Uterus (tissue), 4 donors: ENCODE results near the gene TNFRSF21. TPM values are rescaled to one million over a fixed set of nuclear protein-coding genes. Genes with fewer than 3 reads are reported as not detected.

Experiments
- DNase-seq, 2 donors: peaks; one replicate each; pipeline ENCODE4 v3.0.0-alpha.2; 2019 to 2020
- H3K27ac ChIP-seq, 2 donors: fragments of 200-600 bp; sonication (generic); 1 replicate in 1 of 2; 2 replicates in 1 of 2; pipeline ENCODE4 v1.5.1; 2016 to 2018
- H3K27me3 ChIP-seq, 2 donors: fragments of 200-600 bp; sonication (generic); one replicate each; pipeline ENCODE4 v1.5.1; 2018 to 2019; ENCODE audit warnings: control low read depth in 1 of 2
- H3K36me3 ChIP-seq, 2 donors: fragments of 200-600 bp; sonication (generic); one replicate each; pipeline ENCODE4 v1.5.1; 2019; ENCODE audit warnings: control low read depth in 1 of 2
- H3K4me1 ChIP-seq, 2 donors: fragments of 200-600 bp; sonication (generic); one replicate each; pipeline ENCODE4 v1.5.1; 2018 to 2019; ENCODE audit warnings: control low read depth in 1 of 2
- H3K4me3 ChIP-seq, 2 donors: fragments of 200-600 bp; sonication (generic); 1 replicate in 1 of 2; 2 replicates in 1 of 2; pipeline ENCODE4 v1.5.1; 2018 to 2019; ENCODE audit warnings: mild to moderate bottlenecking in 1 of 2
- H3K9me3 ChIP-seq, 2 donors: fragments of 200-600 bp; sonication (generic); one replicate each; pipeline ENCODE4 v1.5.1; 2019; ENCODE audit warnings: control low read depth in 1 of 2
- CTCF ChIP-seq, 4 experiments: fragments of 200-600 bp in 2 of 4; fragments of 450-650 bp in 2 of 4; sonication (generic) in 2 of 4; IDR thresholded peaks; one replicate each; pipeline ENCODE4 v1.5.1; 2016 to 2019; ENCODE audit warnings: antibody characterized with exemption in 4 of 4, mild to moderate bottlenecking in 2 of 4, moderate library complexity in 1 of 4
- POLR2A ChIP-seq, 2 donors: fragments of 450-650 bp; IDR thresholded peaks; one replicate each; pipeline ENCODE4 v1.6.1; 2016; ENCODE audit warnings: antibody characterized with exemption in 2 of 2, mild to moderate bottlenecking in 1 of 2, moderate library complexity in 1 of 2
- intact Hi-C: fragments of 100-400 bp; cut with DNase I; formaldehyde crosslinking; loops from one replicate; pipeline ENCODE4 v1.15.1; 2023; ENCODE audit warnings: low total_unique reads
- total RNA-seq, 4 donors: library from RNA; depleted of rRNA in 3 of 4; stranded (reverse); fragments of >200 nt in 3 of 4; gene quantifications; one replicate each; pipeline versions ENCODE4 v1.1.0 to v1.2.4, GENCODE V29; 2014 to 2023
- donor health status: DM: yes; HTN: yes; CAD: no.

Gene TNFRSF21
- total RNA-seq, 4 donors from 2014 or later, result 1.0 to 33.1 (median 13.2) TPM

GRCh38 chr6:47292944-47293343, 16.8 kb downstream of the TNFRSF21 start:
- Histone ChIP-seq H3K4me1 (no peaks in the 10 kb centered on the region), H3K27me3 (no peaks in the 10 kb centered on the region), H3K4me3 (no peak overlapping the region), H3K27ac (no peak overlapping the region), H3K36me3 (no peaks in the 10 kb centered on the region), H3K9me3 (no peaks in the 10 kb centered on the region)
- intact Hi-C loops, result no loop called here
- TF ChIP-seq CTCF (IDR thresholded peaks at IDR 0.05), result no peak
- TF ChIP-seq POLR2A (IDR thresholded peaks at IDR 0.05), result no peak
- DNase-seq, result no peak

GRCh38 chr6:47292027-47292426, 17.7 kb downstream of the TNFRSF21 start:
- H3K27ac ChIP-seq, result no peak overlapping the region
- TF ChIP-seq POLR2A (IDR thresholded peaks at IDR 0.05), result no peak
- no peak for TF ChIP-seq CTCF (IDR thresholded peaks at IDR 0.05)
- no peaks in the 10 kb centered on the region for H3K9me3 ChIP-seq
- DNase-seq, result no peak
- no peaks in the 10 kb centered on the region for H3K4me1 ChIP-seq
- no peaks in the 10 kb centered on the region for H3K27me3 ChIP-seq
- H3K36me3 ChIP-seq, result no peaks in the 10 kb centered on the region
- no peak overlapping the region for H3K4me3 ChIP-seq
- intact Hi-C loops, result no loop called here

- H3K4me3 ChIP-seq, result no peak overlapping the region
- no peak for DNase-seq
- H3K4me1 ChIP-seq, result no peaks in the 10 kb centered on the region
- no peaks in the 10 kb centered on the region for H3K36me3 ChIP-seq
- H3K27ac ChIP-seq, result no peak overlapping the region
- intact Hi-C loops, result no loop called here
- H3K27me3 ChIP-seq, result no peaks in the 10 kb centered on the region
- H3K9me3 ChIP-seq, result no peaks in the 10 kb centered on the region
- TF ChIP-seq CTCF (IDR thresholded peaks at IDR 0.05), result no peak
- no peak for TF ChIP-seq POLR2A (IDR thresholded peaks at IDR 0.05)
These were observed 19.4 kb downstream of the TNFRSF21 start for GRCh38 chr6:47290124-47290834.

GRCh38 chr6:47288267-47289090, 21.2 kb downstream of the TNFRSF21 start:
- no peak for TF ChIP-seq POLR2A (IDR thresholded peaks at IDR 0.05)
- no peak for TF ChIP-seq CTCF (IDR thresholded peaks at IDR 0.05)
- no peaks in the 10 kb centered on the region for H3K27me3 ChIP-seq
- H3K9me3 ChIP-seq, result no peaks in the 10 kb centered on the region
- H3K4me3 ChIP-seq, result no peak overlapping the region
- intact Hi-C loops, result no loop called here
- no peaks in the 10 kb centered on the region for H3K4me1 ChIP-seq
- no peak overlapping the region for H3K27ac ChIP-seq
- DNase-seq, result no peak
- H3K36me3 ChIP-seq, result no peaks in the 10 kb centered on the region

- no peak overlapping the region for H3K27ac ChIP-seq
- no peaks in the 10 kb centered on the region for H3K27me3 ChIP-seq
- intact Hi-C loops, result no loop called here
- no peaks in the 10 kb centered on the region for H3K9me3 ChIP-seq
- H3K4me3 ChIP-seq, result no peak overlapping the region
- TF ChIP-seq POLR2A (IDR thresholded peaks at IDR 0.05) (no peak), CTCF (IDR thresholded peaks at IDR 0.05) (no peak)
- no peaks in the 10 kb centered on the region for H3K36me3 ChIP-seq
- no peaks in the 10 kb centered on the region for H3K4me1 ChIP-seq
- no peak for DNase-seq
These were observed 23.4 kb downstream of the TNFRSF21 start for GRCh38 chr6:47286301-47286700.
